Epidermal melanocyte (primary cell): ENCODE data around the gene RAD52.

Experiments used
- DNase-seq: peaks from one replicate; pipeline ENCODE4 v3.0.0; 2011; ENCODE audit warnings: low spot score; ENCODE audit not compliant: insufficient read length

RAD52 gene

GRCh38 chr12:949453-950191 is at the start of gene RAD52:
Gene RAD52, minus strand, starts transcription at chr12:949694. Its CDS starts 16,636 bp downstream, at chr12:933058.
- peak; percentile 64 for DNase-seq

- no peak for DNase-seq
Observed at GRCh38 chr12:998020-998874, 48.8 kb upstream of the RAD52 start.

- no peak for DNase-seq
Observed at GRCh38 chr12:997505-997904, 48.0 kb upstream of the RAD52 start.

GRCh38 chr12:996881-997280 is 47.4 kb upstream of the RAD52 start:
- DNase-seq = no peak

GRCh38 chr12:992647-993046 is 43.2 kb upstream of the RAD52 start:
- DNase-seq = no peak

- DNase-seq = peak; percentile 28
Observed at GRCh38 chr12:991350-992333, 42.1 kb upstream of the RAD52 start.

- DNase-seq = peak; percentile 90
Observed at GRCh38 chr12:990661-991349, 41.3 kb upstream of the RAD52 start, which contains the start of gene ERC1. Gene ERC1, plus strand, starts transcription at chr12:991223. Its CDS starts 36,681 bp downstream, at chr12:1027904.

- DNase-seq = peak; percentile 38
Observed at GRCh38 chr12:989751-990660, 40.5 kb upstream of the RAD52 start.

GRCh38 chr12:989051-989450 is 39.6 kb upstream of the RAD52 start:
- no peak for DNase-seq

GRCh38 chr12:988646-989045 is 39.2 kb upstream of the RAD52 start:
- no peak for DNase-seq

- no peak for DNase-seq
Observed at GRCh38 chr12:981961-982360, 32.5 kb upstream of the RAD52 start.

GRCh38 chr12:981176-981828 is 31.8 kb upstream of the RAD52 start:
- no peak for DNase-seq

- DNase-seq = no peak
Observed at GRCh38 chr12:979349-979748, 29.9 kb upstream of the RAD52 start.

- DNase-seq = no peak
Observed at GRCh38 chr12:977156-977555, 27.7 kb upstream of the RAD52 start.

GRCh38 chr12:976644-977043 is 27.1 kb upstream of the RAD52 start:
- DNase-seq = no peak

- DNase-seq = no peak
Observed at GRCh38 chr12:974271-974862, 24.9 kb upstream of the RAD52 start.

GRCh38 chr12:971991-972390 is 22.5 kb upstream of the RAD52 start:
- no peak for DNase-seq

GRCh38 chr12:969821-970220 is 20.3 kb upstream of the RAD52 start:
- no peak for DNase-seq

- DNase-seq = no peak
Observed at GRCh38 chr12:968545-968944, 19.1 kb upstream of the RAD52 start.
